ENCODE data around the gene PIBF1. TPM values are rescaled to one million over a fixed set of nuclear protein-coding genes. Genes with fewer than 3 reads are reported as not detected.

PIBF1 gene
- total and polyA plus RNA-seq, 4 donors, result 3.1 to 18.3 (median 6.5) TPM

DNA sequence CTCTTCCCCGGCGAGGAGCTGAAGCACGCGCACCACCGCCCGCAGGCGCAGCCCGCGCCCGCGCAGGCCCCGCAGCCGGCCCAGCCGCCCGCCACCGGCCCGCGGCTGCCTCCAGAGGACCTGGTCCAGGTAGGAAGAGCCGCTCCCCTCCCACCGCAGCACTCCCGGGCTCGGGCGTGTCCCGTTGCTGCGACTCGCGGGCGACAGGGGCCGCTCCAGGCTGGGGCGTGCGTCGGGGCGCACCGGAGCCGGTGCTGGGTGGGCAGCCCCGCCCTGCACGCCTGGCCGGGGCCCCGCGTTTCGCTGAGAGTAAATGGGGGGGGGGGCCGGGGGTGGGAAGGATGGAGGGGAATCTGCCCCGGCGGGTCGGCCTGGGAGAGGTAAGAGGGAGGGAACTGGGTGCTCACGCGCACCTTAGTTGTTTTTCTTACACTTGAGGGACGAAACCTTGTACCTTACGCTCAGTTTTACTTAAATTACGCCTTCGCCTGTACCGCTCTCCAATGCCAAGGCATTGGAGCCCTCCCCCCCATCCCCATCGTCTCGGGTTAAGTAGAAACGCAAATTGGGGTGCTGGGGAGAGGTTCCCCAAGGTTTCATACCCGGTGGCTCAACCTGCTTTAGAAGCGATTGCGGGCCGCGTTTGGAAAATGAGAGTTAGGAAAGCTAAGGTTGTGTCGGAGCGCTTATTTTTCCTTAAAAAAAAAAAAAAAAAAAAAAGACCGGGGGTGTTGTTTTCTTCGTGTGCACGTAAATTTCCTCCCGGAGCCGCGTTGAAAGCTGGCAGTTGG, 277.7 kb downstream of the PIBF1 start (continued):
- no peak for TF ChIP-seq TAF1 (conservative IDR thresholded peaks at IDR 0.05)
- no peak for TF ChIP-seq RAD21 (IDR thresholded peaks at IDR 0.05)
- no peak for TF ChIP-seq NR2F2 (IDR thresholded peaks at IDR 0.05)

DNA sequence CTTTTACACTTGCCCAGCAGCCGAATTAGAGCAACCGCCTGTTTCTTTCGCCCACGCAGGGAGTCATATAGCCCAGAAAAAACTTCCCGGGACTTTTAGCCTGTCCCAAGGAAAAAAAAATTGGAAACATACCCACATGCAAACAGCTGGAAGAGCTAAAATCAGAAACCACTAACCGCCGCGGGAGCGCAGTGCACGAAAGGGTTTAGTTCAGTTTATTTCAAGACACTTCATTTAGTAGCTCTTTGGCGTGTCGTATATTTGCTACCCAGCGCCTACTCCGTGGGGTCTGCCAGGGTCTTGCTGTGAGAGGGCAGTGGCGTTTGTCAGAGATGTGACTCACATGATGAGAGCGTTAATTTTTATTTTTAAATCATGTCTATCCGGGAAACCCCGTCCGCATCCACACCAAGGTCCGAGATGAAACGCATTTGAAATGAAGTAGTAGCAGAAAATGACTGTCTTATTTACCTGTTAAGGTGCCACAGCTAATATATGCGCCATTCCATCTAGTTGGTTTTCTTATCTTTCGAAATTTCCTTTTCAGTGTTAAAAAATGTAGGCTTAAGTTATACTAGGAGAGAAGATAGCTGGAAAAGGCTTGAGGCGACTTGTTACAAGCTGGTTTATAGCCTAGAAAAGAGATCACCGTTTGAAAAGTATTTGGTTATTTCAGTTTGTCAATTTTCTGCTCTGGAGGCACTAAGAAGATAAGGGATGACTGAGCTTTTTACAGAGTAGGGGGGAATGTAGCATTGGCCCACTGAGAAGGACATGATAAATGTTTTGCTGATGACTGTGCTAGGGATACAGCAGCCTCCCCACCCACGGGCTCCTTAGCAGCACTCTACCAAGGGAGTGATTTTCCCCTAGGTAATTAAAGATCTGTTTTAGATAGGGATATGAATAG, 278.6 kb downstream of the PIBF1 start:
- Histone ChIP-seq H3K4me3 (ENCODE audit: low read depth in 1 of 3, low read length in 3 of 3) (peak overlapping the region in 2 of 3 donors; percentile 46 to 86), H3K27me3 (ENCODE audit: control insufficient read depth in 4 of 4, insufficient read depth in 4 of 4, low read length in 3 of 4) (no peaks in the 10 kb centered on the region), H3K4me1 (ENCODE audit: control insufficient read depth in 4 of 4, insufficient read depth in 4 of 4, low read length in 3 of 4) (peaks cover 2 to 21% (median 13%) of the 10 kb centered on the region in 4 donors), H3K36me3 (ENCODE audit: control insufficient read depth in 4 of 4, insufficient read depth in 3 of 4, low read depth in 1 of 4, low read length in 3 of 4) (no peaks in the 10 kb centered on the region), H3K27ac (ENCODE audit: low read depth in 1 of 2, low read length in 2 of 2) (no peak overlapping the region), H3K9ac (ENCODE audit: low read depth in 1 of 2, low read length in 2 of 2) (peak overlapping the region in 1 of 2 donors; percentile 12), H3K9me3 (ENCODE audit: control insufficient read depth in 4 of 4, low read length in 3 of 4) (no peaks in the 10 kb centered on the region)
- no peak for DNase-seq (ENCODE audit: low spot score)
- 26% methylated on average over 26 of the region's 26 CpGs for WGBS
- no peak for TF ChIP-seq RXRA (IDR thresholded peaks at IDR 0.05)
- TF ChIP-seq, protein P1, sequence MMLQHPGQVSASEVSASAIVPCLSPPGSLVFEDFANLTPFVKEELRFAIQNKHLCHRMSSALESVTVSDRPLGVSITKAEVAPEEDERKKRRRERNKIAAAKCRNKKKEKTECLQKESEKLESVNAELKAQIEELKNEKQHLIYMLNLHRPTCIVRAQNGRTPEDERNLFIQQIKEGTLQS (IDR thresholded peaks at IDR 0.05), result no peak
- TF ChIP-seq, protein P2, sequence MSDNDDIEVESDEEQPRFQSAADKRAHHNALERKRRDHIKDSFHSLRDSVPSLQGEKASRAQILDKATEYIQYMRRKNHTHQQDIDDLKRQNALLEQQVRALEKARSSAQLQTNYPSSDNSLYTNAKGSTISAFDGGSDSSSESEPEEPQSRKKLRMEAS (IDR thresholded peaks at IDR 0.05), result no peak
- TF ChIP-seq HNF4A (conservative IDR thresholded peaks at IDR 0.05), result no peak
- no peak for TF ChIP-seq JUND (IDR thresholded peaks at IDR 0.05)
- TF ChIP-seq FOXA2 (IDR thresholded peaks at IDR 0.05), result no peak
- TF ChIP-seq SP1 (IDR thresholded peaks at IDR 0.05), result no peak

DNA sequence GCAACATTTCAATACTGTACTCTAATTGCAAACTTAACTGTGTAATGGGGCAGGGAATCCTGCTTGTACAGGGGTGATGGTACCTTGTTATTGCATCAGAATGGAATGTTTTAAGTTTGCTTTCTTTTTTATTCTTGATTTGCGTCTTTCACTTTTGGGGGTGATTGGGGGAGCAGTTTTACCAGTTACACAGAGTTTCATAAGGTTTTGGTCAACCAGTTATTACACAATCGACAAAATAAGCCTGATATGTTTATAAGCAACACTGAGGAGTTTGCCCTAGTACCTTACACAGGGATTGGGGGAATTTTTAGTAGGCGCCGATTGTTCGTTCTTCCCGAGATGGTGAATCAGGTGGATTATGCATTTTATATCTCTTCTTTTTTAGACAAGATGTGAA, 279.5 kb downstream of the PIBF1 start:
- Histone ChIP-seq H3K36me3 (ENCODE audit: control insufficient read depth in 4 of 4, insufficient read depth in 3 of 4, low read depth in 1 of 4, low read length in 3 of 4) (no peaks in the 10 kb centered on the region), H3K4me3 (ENCODE audit: low read depth in 1 of 3, low read length in 3 of 3) (no peak overlapping the region), H3K27me3 (ENCODE audit: control insufficient read depth in 4 of 4, insufficient read depth in 4 of 4, low read length in 3 of 4) (no peaks in the 10 kb centered on the region), H3K4me1 (ENCODE audit: control insufficient read depth in 4 of 4, insufficient read depth in 4 of 4, low read length in 3 of 4) (peaks cover 2 to 21% (median 13%) of the 10 kb centered on the region in 4 donors), H3K27ac (ENCODE audit: low read depth in 1 of 2, low read length in 2 of 2) (no peak overlapping the region), H3K9me3 (ENCODE audit: control insufficient read depth in 4 of 4, low read length in 3 of 4) (no peaks in the 10 kb centered on the region), H3K9ac (ENCODE audit: low read depth in 1 of 2, low read length in 2 of 2) (no peak overlapping the region)
- no peak for DNase-seq (ENCODE audit: low spot score)
- TF ChIP-seq HNF4G (IDR thresholded peaks at IDR 0.05) (no peak), RXRA (IDR thresholded peaks at IDR 0.05) (no peak), FOXA2 (IDR thresholded peaks at IDR 0.05) (no peak), TAF1 (conservative IDR thresholded peaks at IDR 0.05) (no peak), FOXA1 (IDR thresholded peaks at IDR 0.05) (no peak)
- TF ChIP-seq, protein P3, sequence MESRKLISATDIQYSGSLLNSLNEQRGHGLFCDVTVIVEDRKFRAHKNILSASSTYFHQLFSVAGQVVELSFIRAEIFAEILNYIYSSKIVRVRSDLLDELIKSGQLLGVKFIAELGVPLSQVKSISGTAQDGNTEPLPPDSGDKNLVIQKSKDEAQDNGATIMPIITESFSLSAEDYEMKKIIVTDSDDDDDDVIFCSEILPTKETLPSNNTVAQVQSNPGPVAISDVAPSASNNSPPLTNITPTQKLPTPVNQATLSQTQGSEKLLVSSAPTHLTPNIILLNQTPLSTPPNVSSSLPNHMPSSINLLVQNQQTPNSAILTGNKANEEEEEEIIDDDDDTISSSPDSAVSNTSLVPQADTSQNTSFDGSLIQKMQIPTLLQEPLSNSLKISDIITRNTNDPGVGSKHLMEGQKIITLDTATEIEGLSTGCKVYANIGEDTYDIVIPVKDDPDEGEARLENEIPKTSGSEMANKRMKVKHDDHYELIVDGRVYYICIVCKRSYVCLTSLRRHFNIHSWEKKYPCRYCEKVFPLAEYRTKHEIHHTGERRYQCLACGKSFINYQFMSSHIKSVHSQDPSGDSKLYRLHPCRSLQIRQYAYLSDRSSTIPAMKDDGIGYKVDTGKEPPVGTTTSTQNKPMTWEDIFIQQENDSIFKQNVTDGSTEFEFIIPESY (IDR thresholded peaks at IDR 0.05), result no peak
- TF ChIP-seq, protein P4, sequence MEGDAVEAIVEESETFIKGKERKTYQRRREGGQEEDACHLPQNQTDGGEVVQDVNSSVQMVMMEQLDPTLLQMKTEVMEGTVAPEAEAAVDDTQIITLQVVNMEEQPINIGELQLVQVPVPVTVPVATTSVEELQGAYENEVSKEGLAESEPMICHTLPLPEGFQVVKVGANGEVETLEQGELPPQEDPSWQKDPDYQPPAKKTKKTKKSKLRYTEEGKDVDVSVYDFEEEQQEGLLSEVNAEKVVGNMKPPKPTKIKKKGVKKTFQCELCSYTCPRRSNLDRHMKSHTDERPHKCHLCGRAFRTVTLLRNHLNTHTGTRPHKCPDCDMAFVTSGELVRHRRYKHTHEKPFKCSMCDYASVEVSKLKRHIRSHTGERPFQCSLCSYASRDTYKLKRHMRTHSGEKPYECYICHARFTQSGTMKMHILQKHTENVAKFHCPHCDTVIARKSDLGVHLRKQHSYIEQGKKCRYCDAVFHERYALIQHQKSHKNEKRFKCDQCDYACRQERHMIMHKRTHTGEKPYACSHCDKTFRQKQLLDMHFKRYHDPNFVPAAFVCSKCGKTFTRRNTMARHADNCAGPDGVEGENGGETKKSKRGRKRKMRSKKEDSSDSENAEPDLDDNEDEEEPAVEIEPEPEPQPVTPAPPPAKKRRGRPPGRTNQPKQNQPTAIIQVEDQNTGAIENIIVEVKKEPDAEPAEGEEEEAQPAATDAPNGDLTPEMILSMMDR (IDR thresholded peaks at IDR 0.05; ENCODE audit: low read depth, low read length, missing input control), result no peak
- TF ChIP-seq, protein P2 (IDR thresholded peaks at IDR 0.05), result no peak
- WGBS, result 85% methylated on average over 6 of the region's 6 CpGs
